Measurements from ENCODE around the gene RPS21.
A peak's percentile ranks its signal among the peaks of the same experiment; 100 is the strongest.

RPS21 gene

GRCh38 chr20:62381202-62381797 lies 5.6 kb upstream of the RPS21 start:
- no peak for DNase-seq

GRCh38 chr20:62381842-62382241 lies 5.1 kb upstream of the RPS21 start:
- no peak for DNase-seq

- peak; percentile 50 to 72 (median 70) for DNase-seq
These were observed 4.4 kb upstream of the RPS21 start for GRCh38 chr20:62382306-62383198.

GRCh38 chr20:62387219-62387913 lies 463 bp downstream of the RPS21 start:
- no peak for DNase-seq

DNA sequence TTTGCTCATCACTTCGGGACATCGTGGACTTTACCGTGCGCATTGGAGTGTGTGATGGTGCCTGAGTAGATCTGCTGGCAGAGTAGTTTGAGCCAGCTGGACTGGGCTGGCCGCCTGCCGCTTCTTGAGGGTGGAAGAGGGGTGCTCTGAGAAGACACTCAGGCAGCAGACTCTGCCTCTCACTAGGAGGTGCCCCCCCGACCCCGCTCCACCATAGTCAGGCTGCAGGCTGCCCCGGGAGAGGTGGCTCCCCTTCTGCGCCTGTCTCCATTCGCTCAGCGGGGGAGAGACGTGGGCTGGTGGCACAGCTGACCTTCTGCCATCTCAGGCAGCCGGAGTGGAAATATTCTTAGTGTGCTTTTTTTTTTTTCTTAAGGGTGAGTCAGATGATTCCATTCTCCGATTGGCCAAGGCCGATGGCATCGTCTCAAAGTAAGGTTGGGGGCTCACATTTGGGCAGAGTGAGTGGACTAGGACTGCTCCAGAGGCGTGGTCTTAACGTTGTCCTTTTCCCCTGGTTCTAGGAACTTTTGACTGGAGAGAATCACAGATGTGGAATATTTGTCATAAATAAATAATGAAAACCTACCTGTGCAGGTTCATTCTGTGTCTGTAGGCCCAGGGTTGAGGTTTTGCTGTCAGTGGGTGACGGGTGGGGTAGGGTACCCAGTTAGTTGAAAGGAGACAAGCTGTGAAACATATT lies 1.2 kb downstream of the RPS21 start:
- no peak for DNase-seq

- no peak for DNase-seq
These were observed 2.1 kb downstream of the RPS21 start for GRCh38 chr20:62388839-62389600.

GRCh38 chr20:62389601-62390087 lies 2.7 kb downstream of the RPS21 start:
- no peak for DNase-seq

DNA sequence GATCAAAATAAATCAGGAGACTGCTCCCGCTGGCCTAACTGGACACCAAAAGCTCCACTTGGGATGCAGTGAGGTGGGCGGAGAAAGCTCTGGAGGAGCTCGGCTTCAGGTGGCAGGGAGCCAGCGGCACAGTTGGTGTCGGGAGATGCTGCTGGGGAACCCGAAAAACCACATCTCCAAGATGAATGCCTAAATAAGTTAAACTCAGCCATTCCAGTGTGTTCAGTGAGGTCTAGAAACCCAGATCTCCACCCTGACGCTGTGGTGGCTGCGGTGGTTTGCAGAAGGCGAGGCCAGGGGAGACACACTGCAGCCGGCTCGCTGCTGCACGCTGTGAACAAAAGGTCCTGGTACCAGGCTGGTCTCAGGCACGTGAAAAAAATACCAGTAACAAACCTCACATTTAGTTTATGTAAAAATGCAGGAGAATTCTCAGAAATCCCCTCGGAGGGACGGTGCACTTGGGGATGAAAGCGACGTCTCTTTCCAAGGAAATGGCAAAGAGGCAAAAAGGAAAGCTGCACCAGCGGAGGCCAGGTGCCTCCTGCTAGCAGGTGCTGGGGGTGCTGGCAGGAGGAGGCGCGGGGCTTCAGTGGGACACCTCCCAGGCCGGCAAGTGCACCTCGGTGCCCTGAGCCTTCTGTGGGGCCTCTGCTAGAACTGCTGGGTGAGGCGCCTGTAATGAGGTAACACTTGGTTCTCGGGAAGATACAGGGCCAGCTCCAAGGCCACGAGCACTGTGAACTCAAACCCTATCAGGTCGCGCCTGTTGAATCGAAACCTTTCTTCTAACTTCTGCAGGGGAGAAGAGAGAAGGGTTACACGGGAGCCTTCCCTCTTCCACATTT lies 3.6 kb downstream of the RPS21 start:
- DNase-seq: no peak

DNA sequence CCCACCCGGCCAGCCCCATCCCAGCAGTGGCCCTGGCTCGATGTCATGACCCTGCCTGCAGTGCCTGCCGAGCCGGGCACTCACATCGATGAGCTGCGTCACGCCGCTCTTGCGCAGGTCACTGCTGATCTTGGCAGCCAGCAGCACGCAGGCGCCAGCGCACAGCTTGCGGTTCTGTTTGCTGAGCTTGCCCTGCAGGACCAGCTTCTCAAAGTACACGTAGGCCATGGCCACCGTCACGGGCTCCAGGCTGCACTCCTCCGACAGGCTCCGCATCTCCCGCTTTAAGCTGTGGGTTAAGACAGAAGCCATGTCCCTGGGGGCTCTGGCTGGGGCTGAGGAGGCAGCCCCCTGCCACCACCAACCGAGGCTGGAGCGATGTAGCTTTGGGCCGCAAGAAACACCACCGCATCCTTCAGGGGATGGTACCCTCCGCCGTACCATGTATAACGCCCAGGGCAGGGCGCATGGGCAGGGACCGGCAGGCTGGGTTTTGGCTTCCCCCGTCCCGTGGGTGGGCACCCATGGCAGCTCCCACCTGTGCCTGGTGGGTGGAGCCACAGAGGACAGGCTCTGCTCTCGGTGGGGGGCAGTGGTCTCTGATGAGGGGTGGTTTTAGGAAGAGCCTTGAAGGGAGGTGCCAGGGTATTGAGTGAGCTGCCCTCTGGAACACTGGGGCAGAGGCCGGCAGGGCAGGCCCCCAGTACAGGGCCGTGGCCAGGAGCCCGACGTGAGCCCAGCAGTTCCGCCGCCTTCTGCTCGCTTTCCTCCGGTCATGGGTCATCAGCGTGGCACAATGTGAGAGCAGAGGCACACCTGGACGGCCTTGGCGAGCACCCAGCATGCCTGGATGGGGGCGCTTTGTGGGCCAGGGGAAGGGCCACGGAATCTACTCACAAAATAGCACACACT lies 4.5 kb downstream of the RPS21 start:
- DNase-seq: no peak

- no peak for DNase-seq
These were observed 5.1 kb downstream of the RPS21 start for GRCh38 chr20:62392077-62392418.

DNA sequence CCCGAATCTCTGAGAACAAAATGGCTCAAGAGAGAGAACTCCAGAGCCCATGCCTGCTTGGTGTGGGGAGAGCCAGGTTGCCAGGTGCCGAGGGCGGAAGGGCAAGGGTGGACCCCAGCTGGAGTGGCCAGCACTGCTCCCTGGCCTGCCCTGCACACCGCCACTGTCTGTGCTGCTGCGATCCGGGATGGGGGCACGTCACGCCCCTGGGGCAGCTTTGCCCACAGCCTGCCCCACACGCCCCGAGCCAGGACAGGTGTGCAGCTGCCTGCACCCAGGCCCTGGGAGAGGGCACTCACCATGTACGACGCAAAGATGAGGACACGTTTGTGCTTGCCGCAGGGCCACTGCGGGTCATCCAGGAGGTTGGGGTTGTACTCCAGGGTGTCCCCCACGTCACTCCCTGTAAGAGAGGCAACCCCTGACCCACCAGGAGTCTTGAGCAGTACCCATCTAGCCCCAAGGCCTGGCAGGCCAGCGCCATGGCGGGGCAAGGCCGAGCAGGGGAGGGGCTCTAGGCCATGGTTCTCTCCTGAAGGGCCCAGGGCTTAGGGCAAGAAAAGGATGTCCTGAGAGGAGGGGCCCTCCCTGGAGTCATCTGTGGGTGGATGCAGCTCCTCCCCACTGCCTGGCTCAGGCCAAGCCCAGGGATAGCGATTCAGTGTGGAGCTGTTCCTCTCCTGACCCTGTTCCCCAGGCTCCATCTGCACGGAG lies 5.9 kb downstream of the RPS21 start:
- DNase-seq: no peak

DNA sequence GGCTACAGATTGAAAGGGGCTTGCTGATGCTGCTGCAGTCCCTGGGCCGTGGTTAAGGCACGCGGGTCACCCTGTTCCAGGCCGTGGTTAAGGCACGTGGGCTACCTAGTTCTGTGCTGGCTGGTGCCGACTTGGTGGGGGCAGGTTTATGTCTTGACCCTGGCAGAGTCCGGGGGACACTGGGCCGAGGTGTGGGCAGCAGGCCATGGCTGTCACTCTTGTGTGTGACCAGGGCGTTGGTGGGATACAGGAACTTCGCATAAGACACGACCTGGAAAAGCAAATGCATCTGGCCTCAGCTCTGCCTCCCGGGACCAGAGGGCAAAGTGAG lies 6.4 kb downstream of the RPS21 start:
- no peak for DNase-seq

DNA sequence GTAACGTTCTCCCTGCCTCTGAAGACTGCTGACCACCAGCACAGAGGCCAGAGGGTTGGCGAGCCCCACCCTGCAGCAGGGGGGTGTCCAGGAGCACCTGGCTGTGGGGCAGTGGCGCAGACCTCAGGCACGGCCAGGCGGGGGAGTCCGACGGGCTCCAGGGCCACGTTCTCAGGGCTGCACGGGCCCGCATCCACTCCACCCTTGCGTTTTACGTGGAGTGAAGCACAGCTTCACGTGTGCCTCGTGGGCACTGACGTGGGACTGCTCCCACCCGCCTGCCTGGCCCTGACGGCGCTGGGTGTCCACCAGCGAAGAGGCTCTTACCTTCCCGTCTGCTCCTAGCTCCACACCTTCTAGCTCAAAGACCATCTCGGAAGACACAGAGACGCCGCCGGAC lies 6.9 kb downstream of the RPS21 start:
- DNase-seq: no peak

GRCh38 chr20:62394248-62395245 lies 7.6 kb downstream of the RPS21 start:
- no peak for DNase-seq

GRCh38 chr20:62395311-62396242 lies 8.7 kb downstream of the RPS21 start:
- DNase-seq: no peak

- no peak for DNase-seq
These were observed 9.7 kb downstream of the RPS21 start for GRCh38 chr20:62396367-62397239.
